ENCODE data around the gene RFTN1.

- no peak for TF ChIP-seq POLR2A (IDR thresholded peaks at IDR 0.05)
- no peak for TF ChIP-seq CTCF (IDR thresholded peaks at IDR 0.05)
Observed at GRCh38 chr3:16515885-16516420, 2.5 kb upstream of the RFTN1 start.
